K562 (cell line): ENCODE measurements around the gene TUFM. TPM values are rescaled to one million over a fixed set of nuclear protein-coding genes. Genes with fewer than 3 reads are reported as not detected.

Experiments used
- ATAC-seq: fragments of 200-7000 bp; cut with Tn5 transposase; 3 replicates; pipeline ENCODE4 v1.9.1; 2020; ENCODE audit warnings: moderate library complexity
- BruUV-seq: library from RNA; stranded (reverse); fragments of 400-500 nt; replicated peaks from 2 replicates; lab custom pipeline; 2021; lab: Mats Ljungman, UMichigan
- CTCF ChIA-PET: fragments of 300-600 bp; formaldehyde crosslinking; extraction: SDS; loops from one replicate; lab custom pipeline; 2021; ENCODE audit warnings: low intra/inter-chr PET ratio; lab: Yijun Ruan, JAX
- POLR2A ChIA-PET: fragments of 300-600, 350-650 bp; sonication (Branson Sonifier 250); formaldehyde crosslinking; extraction: SDS; loops from one replicate; lab custom pipeline; 2021; ENCODE audit warnings: antibody characterized with exemption, inconsistent platforms; lab: Yijun Ruan, JAX
- DNase-seq, 4 experiments: peaks; one replicate each; pipeline versions ENCODE4 v3.0.0 to v3.0.0-alpha.2; 2011 to 2018; ENCODE audit warnings: low spot score in 3 of 4, mixed read lengths in 3 of 4; ENCODE audit errors: extremely low read depth in 1 of 4
- FAIRE-seq: peaks from 2 replicates; lab custom pipeline; 2011; peaks lifted over from hg19 to GRCh38; lab: Jason Lieb, UNC
- H2AFZ ChIP-seq: 2 replicates; pipeline ENCODE4 v1.6.0; 2011; ENCODE audit warnings: low read depth, low read length, control low read depth, inconsistent platforms
- H3K27ac ChIP-seq: fragments of 200-600 bp; 3 replicates; pipeline ENCODE4 v1.8.0; 2011; ENCODE audit warnings: low read depth, mild to moderate bottlenecking, control low read depth, inconsistent platforms, low read length, moderate library complexity, mixed read lengths; ENCODE audit errors: extremely low read depth
- H3K27me3 ChIP-seq, 2 experiments: fragments of 300-600 bp in 1 of 2; 2 replicates in 1 of 2; 3 replicates in 1 of 2; pipeline versions ENCODE4 v1.6.0 to v1.8.0; 2011; ENCODE audit warnings: inconsistent platforms in 2 of 2, low read length in 2 of 2, mild to moderate bottlenecking in 1 of 2, mixed read lengths in 1 of 2, moderate library complexity in 1 of 2; ENCODE audit not compliant: control insufficient read depth in 2 of 2, insufficient read depth in 2 of 2
- H3K36me3 ChIP-seq: fragments of 300-600 bp; 3 replicates; pipeline ENCODE4 v1.8.0; 2011; ENCODE audit warnings: mild to moderate bottlenecking, low read length, inconsistent platforms; ENCODE audit not compliant: control insufficient read depth, insufficient read depth
- H3K4me1 ChIP-seq, 2 experiments: fragments of 200-600 bp in 1 of 2; replicated peaks in 1 of 2; 2 replicates in 1 of 2; 3 replicates in 1 of 2; pipeline versions ENCODE4 v1.5.1 to v1.8.0; 2011; ENCODE audit warnings: inconsistent platforms in 2 of 2, low read length in 2 of 2, mild to moderate bottlenecking in 1 of 2, mixed read lengths in 1 of 2, moderate library complexity in 1 of 2; ENCODE audit not compliant: control insufficient read depth in 2 of 2, insufficient read depth in 2 of 2
- H3K4me2 ChIP-seq: 2 replicates; pipeline ENCODE4 v1.6.1; 2011; ENCODE audit warnings: low read length, control low read depth, inconsistent platforms, mixed read lengths; ENCODE audit not compliant: insufficient read depth
- H3K4me3 ChIP-seq: fragments of 200-600 bp; sonication (generic), shearing (Covaris generic); 2 replicates; pipeline ENCODE4 v1.5.1; 2016; ENCODE audit warnings: control low read depth, inconsistent platforms
- H3K79me2 ChIP-seq: fragments of 200-600 bp; 3 replicates; pipeline ENCODE4 v1.8.0; 2011; ENCODE audit warnings: low read length, inconsistent platforms; ENCODE audit not compliant: control insufficient read depth, insufficient read depth
- H3K9ac ChIP-seq, 2 experiments: 2 replicates each; pipeline versions ENCODE4 v1.6.0 to v1.6.1; 2011; ENCODE audit warnings: low read depth in 2 of 2, low read length in 2 of 2, control low read depth in 1 of 2, inconsistent platforms in 1 of 2, mild to moderate bottlenecking in 1 of 2, mixed read lengths in 1 of 2; ENCODE audit not compliant: insufficient read depth in 1 of 2
- H3K9me1 ChIP-seq: one replicate; pipeline ENCODE4 v1.6.0; 2011; ENCODE audit warnings: inconsistent platforms, mild to moderate bottlenecking, low read length, moderate library complexity; ENCODE audit not compliant: control insufficient read depth, insufficient read depth
- H3K9me3 ChIP-seq: replicated peaks from 2 replicates; pipeline ENCODE4 v1.5.1; 2011; ENCODE audit warnings: low read depth, low read length, inconsistent platforms; ENCODE audit not compliant: control insufficient read depth, insufficient read depth
- H4K20me1 ChIP-seq: replicated peaks from 2 replicates; pipeline ENCODE4 v1.6.1; 2011; ENCODE audit warnings: low read length, inconsistent platforms, mixed read lengths; ENCODE audit not compliant: control insufficient read depth, insufficient read depth
- MEF2A ChIP-seq: IDR thresholded peaks from 2 replicates; pipeline ENCODE4 v1.6.1; 2011; ENCODE audit warnings: low read depth, mild to moderate bottlenecking, low read length, moderate library complexity; ENCODE audit not compliant: control insufficient read depth
- POLR2AphosphoS2 ChIP-seq: IDR thresholded peaks from 2 replicates; pipeline ENCODE4 v1.6.1; 2012; ENCODE audit warnings: low read length, improper control_type of control experiment
- POLR2AphosphoS5 ChIP-seq: IDR thresholded peaks from 2 replicates; pipeline ENCODE4 v1.6.1; 2011; ENCODE audit warnings: mild to moderate bottlenecking, low read depth, low read length, moderate library complexity; ENCODE audit not compliant: control insufficient read depth, insufficient read depth
- POLR2G ChIP-seq: fragments of 200-400 bp; formaldehyde crosslinking; IDR thresholded peaks from 2 replicates; pipeline ENCODE4 v1.6.1; 2017; ENCODE audit warnings: low read depth, mild to moderate bottlenecking, antibody characterized with exemption, low read length, moderate library complexity
- POLR2H ChIP-seq: IDR thresholded peaks from 2 replicates; pipeline ENCODE4 v1.6.1; 2016; ENCODE audit warnings: missing genetic modification characterization, low read depth, mild to moderate bottlenecking, control low read depth, missing compliant biosample characterization, moderate library complexity
- RBFOX2 ChIP-seq: fragments of 200-400 bp; formaldehyde crosslinking; IDR thresholded peaks from 2 replicates; pipeline ENCODE4 v1.6.1; 2017; ENCODE audit warnings: low read depth, mild to moderate bottlenecking, low read length, moderate library complexity
- SPI1 ChIP-seq: IDR thresholded peaks from 2 replicates; pipeline ENCODE4 v1.6.1; 2011; ENCODE audit warnings: low read depth, low read length, control low read depth, borderline replicate concordance
- ZNF384 ChIP-seq: IDR thresholded peaks from 2 replicates; pipeline ENCODE4 v1.6.1; 2012; ENCODE audit warnings: low read depth, low read length, improper control_type of control experiment
- WGBS: fragments of 100-300 bp; shearing (Covaris generic); methylation state at CpG from one replicate; pipeline ENCODE4 v1.1.6; 2016; ENCODE audit warnings: low coverage, mixed read lengths; ENCODE audit not compliant: insufficient coverage; ENCODE audit errors: missing lambda C conversion rate; 5-methylcytosine and 5-hydroxymethylcytosine counted together
- in situ Hi-C: fragments of 300-500 bp; cut with MboI; formaldehyde crosslinking; loops from 4 replicates; pipeline ENCODE4 v1.15.0; 2018; ENCODE audit warnings: inconsistent platforms, mixed read lengths
- intact Hi-C: fragments of 100-400 bp; cut with micrococcal nuclease; formaldehyde crosslinking; loops from 2 replicates; pipeline ENCODE4 v1.14.2; 2022
- polyA plus RNA-seq, 8 experiments: library from polyadenylated mRNA; depleted of rRNA in 4 of 8; stranded (reverse) in 5 of 8; unstranded in 3 of 8; fragments of >200 nt; fragmentation: Nextera tagmentation in 2 of 8; fragmentation: Illumina TruSeq in 1 of 8; extraction: Ambion mirVana in 2 of 8; extraction: Trizol in 1 of 8; gene quantifications; 2 replicates each; pipeline versions ENCODE4 v1.2.1 to v1.2.3, GENCODE V29; 2011 to 2014; ENCODE audit warnings: inconsistent platforms in 1 of 8, missing spikeins in 1 of 8
- total RNA-seq, 7 experiments: library from RNA; depleted of rRNA in 6 of 7; stranded (reverse); fragments of >200 nt in 6 of 7; fragmentation: Illumina TruSeq in 2 of 7; extraction: Trizol in 2 of 7; gene quantifications; 2 replicates each; pipeline versions ENCODE4 v1.2.1 to v1.2.3, GENCODE V29; 2011 to 2021; ENCODE audit warnings: low replicate concordance in 1 of 7

The TUFM gene
- total and polyA plus RNA-seq, 9 of the 15 experiments (the other 6 are each of a cell fraction or from before 2014, with no cell fraction given) = 34.1 to 434 (median 256) TPM

GRCh38 chr16:28838558-28838918, 7.6 kb downstream of the TUFM start:
- no peak overlapping the region for H3K9ac ChIP-seq
- H3K79me2 ChIP-seq = no peaks in the 10 kb centered on the region
- TF ChIP-seq SPI1 (no peak), MEF2A (no peak), POLR2H (tag) (peak; percentile 61; the same call in 1 of the 2 replicates), POLR2G (peak; percentile 49; the same call in 1 of the 2 replicates), ZNF384 (peak; percentile 39; the same call in 1 of the 2 replicates), RBFOX2 (peak; percentile 43; the same call in 1 of the 2 replicates), POLR2AphosphoS2 (0 out of 2 replicates have a peak, but pooled peaks have one; percentile 1), POLR2AphosphoS5 (0 out of 2 replicates have a peak, but pooled peaks have one; percentile 8)
- peaks cover 0 to 20% of the 10 kb centered on the region in 2 experiments; a peak in 2 of 5 replicates for H3K4me1 ChIP-seq
- ATAC-seq = peak; percentile 18
- intact Hi-C loops (no loop called here), in situ Hi-C loops (no loop called here)
- H2AFZ ChIP-seq = no peak overlapping the region
- no peaks in the 10 kb centered on the region for H3K9me1 ChIP-seq
- H3K27ac ChIP-seq = no peak overlapping the region
- H3K9me3 ChIP-seq = no peaks in the 10 kb centered on the region
- BruUV-seq = no TSS peak
- WGBS = no CpG with 5 or more reads among the region's 1 CpG
- peaks cover 9% of the 10 kb centered on the region; the same call in 1 of the 2 replicates for H4K20me1 ChIP-seq
- peak; percentile 40 for FAIRE-seq
- ChIA-PET POLR2A (interaction anchor here (0.5 to 5.9 kb wide), 8 partner anchors 7 to 117 kb away, joined by 3 to 72 read pairs (median 5); partner anchors contain the start of genes SH2B1 and TUFM), CTCF (no interaction called here)
- peaks cover 71% of the 10 kb centered on the region for H3K36me3 ChIP-seq
- DNase-seq = no peak
- H3K4me2 ChIP-seq = no peak overlapping the region
- no peaks in the 10 kb centered on the region for H3K27me3 ChIP-seq
- no peak overlapping the region for H3K4me3 ChIP-seq
